ENCODE results near the gene MLLT6. TPM values are rescaled to one million over a fixed set of nuclear protein-coding genes. Genes with fewer than 3 reads are reported as not detected.

The MLLT6 gene
- polyA plus RNA-seq, 3 donors, result 0.72 to 55.4 (median 0.82) TPM

DNA sequence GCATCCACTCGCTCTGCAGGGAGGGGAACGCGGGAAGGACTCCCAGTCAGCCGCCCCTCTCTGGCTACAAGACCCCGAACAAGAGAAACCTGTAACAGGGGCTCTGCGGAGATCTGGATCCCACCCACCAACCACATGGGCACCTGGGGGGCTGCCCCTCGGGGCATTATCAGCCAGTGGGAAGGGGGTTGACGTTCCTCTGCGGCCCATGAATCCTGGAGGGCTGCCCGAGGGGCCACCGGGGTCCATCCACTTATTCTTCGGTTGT, 44.9 kb downstream of the MLLT6 start:
- Histone ChIP-seq H3K9ac (ENCODE audit: insufficient read depth, low read length, poor library complexity, severe bottlenecking) (peak overlapping the region; percentile 56), H4K20me1 (ENCODE audit: insufficient read depth, low read length) (peaks cover 13% of the 10 kb centered on the region), H3K4me2 (replicated peaks; ENCODE audit: extremely low read depth, low read length, poor library complexity, severe bottlenecking) (peak overlapping the region; percentile 94), H3K27ac (ENCODE audit: low read depth in 1 of 2, low read length in 2 of 2) (no peak overlapping the region), H3K4me3 (replicated peaks in 1 of 3; ENCODE audit: low read depth in 2 of 3, low read length in 3 of 3) (peak overlapping the region; percentile 56 to 98 (median 63)), H3K79me2 (ENCODE audit: insufficient read depth, low read length) (peaks cover 25% of the 10 kb centered on the region), H3K27me3 (ENCODE audit: control insufficient read depth in 2 of 2, insufficient read depth in 2 of 2, low read length in 2 of 2) (peaks cover 21 to 55% of the 10 kb centered on the region in 2 donors), H3K9me3 (replicated peaks in 1 of 2; ENCODE audit: control insufficient read depth in 1 of 2, insufficient read depth in 1 of 2, low read length in 2 of 2) (no peaks in the 10 kb centered on the region), H2AFZ (ENCODE audit: insufficient read depth, low read depth, low read length, poor library complexity, severe bottlenecking) (peak overlapping the region; percentile 84), H3K36me3 (replicated peaks in 1 of 2; ENCODE audit: control insufficient read depth in 1 of 2, insufficient read depth in 2 of 2, low read length in 2 of 2) (peaks cover 7 to 8% of the 10 kb centered on the region in 2 donors), H3K4me1 (ENCODE audit: control insufficient read depth in 1 of 2, insufficient read depth in 2 of 2, low read length in 2 of 2) (peaks cover 65 to 75% of the 10 kb centered on the region in 2 donors)
- peak overlapping the region; percentile 86 to 98 for H3K4me3 Mint-ChIP-seq
- H3K4me1 Mint-ChIP-seq, result peaks cover 65% of the 10 kb centered on the region
- DNase-seq, result no peak
- 5% methylated on average over 7 of the region's 12 CpGs for WGBS (ENCODE audit: insufficient coverage)
- peaks cover 46 to 62% (median 51%) of the 10 kb centered on the region in 3 donors for H3K27me3 Mint-ChIP-seq (ENCODE audit: low read depth in 3 of 3)
- H3K9me3 Mint-ChIP-seq, result peaks cover 0 to 21% (median 4%) of the 10 kb centered on the region in 7 donors
- peak overlapping the region in 3 of 7 donors; percentile 28 to 59 (median 43) for H3K27ac Mint-ChIP-seq
- TF ChIP-seq, protein P1, sequence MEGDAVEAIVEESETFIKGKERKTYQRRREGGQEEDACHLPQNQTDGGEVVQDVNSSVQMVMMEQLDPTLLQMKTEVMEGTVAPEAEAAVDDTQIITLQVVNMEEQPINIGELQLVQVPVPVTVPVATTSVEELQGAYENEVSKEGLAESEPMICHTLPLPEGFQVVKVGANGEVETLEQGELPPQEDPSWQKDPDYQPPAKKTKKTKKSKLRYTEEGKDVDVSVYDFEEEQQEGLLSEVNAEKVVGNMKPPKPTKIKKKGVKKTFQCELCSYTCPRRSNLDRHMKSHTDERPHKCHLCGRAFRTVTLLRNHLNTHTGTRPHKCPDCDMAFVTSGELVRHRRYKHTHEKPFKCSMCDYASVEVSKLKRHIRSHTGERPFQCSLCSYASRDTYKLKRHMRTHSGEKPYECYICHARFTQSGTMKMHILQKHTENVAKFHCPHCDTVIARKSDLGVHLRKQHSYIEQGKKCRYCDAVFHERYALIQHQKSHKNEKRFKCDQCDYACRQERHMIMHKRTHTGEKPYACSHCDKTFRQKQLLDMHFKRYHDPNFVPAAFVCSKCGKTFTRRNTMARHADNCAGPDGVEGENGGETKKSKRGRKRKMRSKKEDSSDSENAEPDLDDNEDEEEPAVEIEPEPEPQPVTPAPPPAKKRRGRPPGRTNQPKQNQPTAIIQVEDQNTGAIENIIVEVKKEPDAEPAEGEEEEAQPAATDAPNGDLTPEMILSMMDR (IDR thresholded peaks at IDR 0.05), result no peak
- H3K36me3 Mint-ChIP-seq, result peaks cover 14 to 18% of the 10 kb centered on the region in 2 donors
- intact Hi-C loops (cut with micrococcal nuclease), result loop anchor here (5.0 to 10.0 kb wide), 2 partner anchors 55 to 73 kb away; no protein-coding TSS in a partner anchor

- Mint-ChIP-seq H3K27ac (peak overlapping the region in 4 of 7 donors; percentile 28 to 60 (median 50)), H3K36me3 (peaks cover 17 to 21% of the 10 kb centered on the region in 2 donors), H3K4me3 (peak overlapping the region; percentile 86 to 98), H3K4me1 (peaks cover 65% of the 10 kb centered on the region), H3K27me3 (ENCODE audit: low read depth in 3 of 3) (peaks cover 41 to 57% (median 49%) of the 10 kb centered on the region in 3 donors), H3K9me3 (peaks cover 0 to 21% (median 4%) of the 10 kb centered on the region in 7 donors)
- Histone ChIP-seq H3K9me3 (replicated peaks in 1 of 2; ENCODE audit: control insufficient read depth in 1 of 2, insufficient read depth in 1 of 2, low read length in 2 of 2) (no peaks in the 10 kb centered on the region), H3K4me2 (replicated peaks; ENCODE audit: extremely low read depth, low read length, poor library complexity, severe bottlenecking) (peak overlapping the region; percentile 94), H3K27me3 (ENCODE audit: control insufficient read depth in 2 of 2, insufficient read depth in 2 of 2, low read length in 2 of 2) (peaks cover 21 to 54% of the 10 kb centered on the region in 2 donors), H3K9ac (ENCODE audit: insufficient read depth, low read length, poor library complexity, severe bottlenecking) (no peak overlapping the region), H3K4me3 (replicated peaks in 1 of 3; ENCODE audit: low read depth in 2 of 3, low read length in 3 of 3) (peak overlapping the region in 2 of 3 experiments; percentile 63 to 98), H3K27ac (ENCODE audit: low read depth in 1 of 2, low read length in 2 of 2) (no peak overlapping the region), H3K36me3 (replicated peaks in 1 of 2; ENCODE audit: control insufficient read depth in 1 of 2, insufficient read depth in 2 of 2, low read length in 2 of 2) (peaks cover 10 to 12% of the 10 kb centered on the region in 2 donors), H4K20me1 (ENCODE audit: insufficient read depth, low read length) (peaks cover 16% of the 10 kb centered on the region), H3K79me2 (ENCODE audit: insufficient read depth, low read length) (peaks cover 28% of the 10 kb centered on the region), H3K4me1 (ENCODE audit: control insufficient read depth in 1 of 2, insufficient read depth in 2 of 2, low read length in 2 of 2) (peaks cover 65 to 75% of the 10 kb centered on the region in 2 donors), H2AFZ (ENCODE audit: insufficient read depth, low read depth, low read length, poor library complexity, severe bottlenecking) (peak overlapping the region; percentile 84)
- intact Hi-C loops (cut with micrococcal nuclease), result loop anchor here (5.0 to 10.0 kb wide), 2 partner anchors 54 to 73 kb away; no protein-coding TSS in a partner anchor
- WGBS (ENCODE audit: insufficient coverage), result 13% methylated on average over 23 of the region's 28 CpGs
- DNase-seq, result no peak
- TF ChIP-seq, protein P1 (IDR thresholded peaks at IDR 0.05), result no peak
These were observed 45.4 kb downstream of the MLLT6 start for GRCh38 chr17:38750312-38751121.
